Measurements from ENCODE around the gene CADPS.
A peak's percentile ranks its signal among the peaks of the same experiment; 100 is the strongest.

Gene CADPS

GRCh38 chr3:62805580-62806277 lies 69.5 kb downstream of the CADPS start:
- Mint-ChIP-seq H3K4me3 (no peak overlapping the region), H3K4me1 (peaks cover 24% of the 10 kb centered on the region), H3K27ac (peak overlapping the region; percentile 4), H3K36me3 (ENCODE audit: low read depth) (no peaks in the 10 kb centered on the region), H3K9me3 (no peaks in the 10 kb centered on the region), H3K27me3 (ENCODE audit: low read depth, poor library complexity) (peaks cover 12% of the 10 kb centered on the region)
- no peak for TF ChIP-seq CTCF (IDR thresholded peaks at IDR 0.05)
- DNase-seq = no peak

- H3K27ac Mint-ChIP-seq = peak overlapping the region; percentile 4
Observed at GRCh38 chr3:62805106-62805505, 70.1 kb downstream of the CADPS start.

GRCh38 chr3:62803276-62803675 lies 71.9 kb downstream of the CADPS start:
- H3K4me1 Mint-ChIP-seq = peaks cover 24% of the 10 kb centered on the region
- H3K27me3 Mint-ChIP-seq (ENCODE audit: low read depth, poor library complexity) = peaks cover 8% of the 10 kb centered on the region
- no peaks in the 10 kb centered on the region for H3K36me3 Mint-ChIP-seq (ENCODE audit: low read depth)
- no peaks in the 10 kb centered on the region for H3K9me3 Mint-ChIP-seq
- peak overlapping the region; percentile 30 for H3K27ac Mint-ChIP-seq
- DNase-seq = no peak
- TF ChIP-seq CTCF (IDR thresholded peaks at IDR 0.05) = no peak
- no peak overlapping the region for H3K4me3 Mint-ChIP-seq

More at GRCh38 chr3:62805106-62805505, 70.1 kb downstream of the CADPS start:
- no peak overlapping the region for H3K4me3 Mint-ChIP-seq
- no peak for DNase-seq
- peaks cover 24% of the 10 kb centered on the region for H3K4me1 Mint-ChIP-seq
- no peaks in the 10 kb centered on the region for H3K36me3 Mint-ChIP-seq (ENCODE audit: low read depth)
- peaks cover 12% of the 10 kb centered on the region for H3K27me3 Mint-ChIP-seq (ENCODE audit: low read depth, poor library complexity)
- H3K9me3 Mint-ChIP-seq = no peaks in the 10 kb centered on the region
- TF ChIP-seq CTCF (IDR thresholded peaks at IDR 0.05) = no peak

GRCh38 chr3:62798000-62798399 lies 77.2 kb downstream of the CADPS start:
- no peak for DNase-seq
- Mint-ChIP-seq H3K9me3 (no peaks in the 10 kb centered on the region), H3K36me3 (ENCODE audit: low read depth) (no peaks in the 10 kb centered on the region), H3K27me3 (ENCODE audit: low read depth, poor library complexity) (peaks cover 4% of the 10 kb centered on the region), H3K4me1 (peaks cover 10% of the 10 kb centered on the region), H3K27ac (no peak overlapping the region), H3K4me3 (no peak overlapping the region)
- TF ChIP-seq CTCF (IDR thresholded peaks at IDR 0.05) = no peak

- no peaks in the 10 kb centered on the region for H3K9me3 Mint-ChIP-seq
- no peak for TF ChIP-seq CTCF (IDR thresholded peaks at IDR 0.05)
- H3K27ac Mint-ChIP-seq = no peak overlapping the region
- peaks cover 7% of the 10 kb centered on the region for H3K4me1 Mint-ChIP-seq
- peaks cover under 1% of the 10 kb centered on the region for H3K27me3 Mint-ChIP-seq (ENCODE audit: low read depth, poor library complexity)
- no peak overlapping the region for H3K4me3 Mint-ChIP-seq
- no peaks in the 10 kb centered on the region for H3K36me3 Mint-ChIP-seq (ENCODE audit: low read depth)
- DNase-seq = no peak
Observed at GRCh38 chr3:62797132-62797531, 78.1 kb downstream of the CADPS start.
